ENCODE results near the gene MCL1.

The MCL1 gene

GRCh38 chr1:150561974-150562445, 17.4 kb downstream of the MCL1 start:
- CTCF ChIA-PET = interaction anchor here (0.6 to 5.1 kb wide), 12 partner anchors 8 to 1918 kb away, joined by 3 to 62 read pairs (median 9); partner anchors contain the start of genes CTSK, MCL1 and MINDY1
- no peaks in the 10 kb centered on the region for H3K9me3 ChIP-seq (ENCODE audit: control insufficient read depth, insufficient read depth, low read depth, low read length)
- peak overlapping the region; percentile 96 for H3K27ac ChIP-seq (ENCODE audit: extremely low read depth, low read depth, low read length)
- POLR2A ChIA-PET = interaction anchor here (0.7 to 8.8 kb wide), 10 partner anchors 12 to 266 kb away, joined by 3 to 272 read pairs (median 4); partner anchors contain the start of genes ADAMTSL4, ENSA, GOLPH3L and MCL1
- H3K4me1 ChIP-seq (ENCODE audit: control insufficient read depth, insufficient read depth, low read length) = peaks cover 21% of the 10 kb centered on the region
- peak overlapping the region; percentile 56 for H3K4me3 ChIP-seq (ENCODE audit: low read depth, low read length)
- no peaks in the 10 kb centered on the region for H3K36me3 ChIP-seq (ENCODE audit: control insufficient read depth in 2 of 2, insufficient read depth in 1 of 2, low read length in 2 of 2)
- TF ChIP-seq WT1 (tag by site-specific recombination; IDR thresholded peaks at IDR 0.05) (0 out of 2 replicates have a peak, but pooled peaks have one; percentile 36), ZIC2 (tag by site-specific recombination; IDR thresholded peaks at IDR 0.05) (peak; percentile 81; the same call in 1 of the 2 replicates), ZNF529 (tag by site-specific recombination; IDR thresholded peaks at IDR 0.05; ENCODE audit: insufficient replicate concordance) (no peak), ZNF776 (tag by site-specific recombination; IDR thresholded peaks at IDR 0.05; ENCODE audit: borderline replicate concordance) (no peak), ZBTB17 (tag by site-specific recombination; IDR thresholded peaks at IDR 0.05) (peak; percentile 58; the same call in 1 of the 2 replicates), REPIN1 (tag by site-specific recombination; IDR thresholded peaks at IDR 0.05; ENCODE audit: low read depth) (no peak), ZSCAN30 (tag by site-specific recombination; IDR thresholded peaks at IDR 0.05) (peak; percentile 24; the same call in 1 of the 2 replicates), ZNF341 (tag by site-specific recombination; IDR thresholded peaks at IDR 0.05; ENCODE audit: low read depth) (peak; percentile 97), PRDM1 (tag by site-specific recombination; IDR thresholded peaks at IDR 0.05) (no peak), ZNF518A (tag by site-specific recombination; conservative IDR thresholded peaks at IDR 0.05; ENCODE audit: low read depth) (no peak), GLIS1 (tag by site-specific recombination; IDR thresholded peaks at IDR 0.05) (peak; percentile 97), ZNF248 (tag by site-specific recombination; IDR thresholded peaks at IDR 0.05) (no peak), ZNF214 (tag by site-specific recombination; IDR thresholded peaks at IDR 0.05; ENCODE audit: borderline replicate concordance) (no peak), KLF8 (tag by site-specific recombination; IDR thresholded peaks at IDR 0.05) (peak; percentile 82), ZNF621 (tag by site-specific recombination; IDR thresholded peaks at IDR 0.05) (no peak), ZNF571 (tag by site-specific recombination; IDR thresholded peaks at IDR 0.05) (no peak), ZNF692 (tag by site-specific recombination; IDR thresholded peaks at IDR 0.05) (0 out of 2 replicates have a peak, but pooled peaks have one; percentile 49), ZNF707 (tag by site-specific recombination; IDR thresholded peaks at IDR 0.05) (no peak), FEZF1 (tag by site-specific recombination; IDR thresholded peaks at IDR 0.05) (no peak), GLIS2 (tag by site-specific recombination; IDR thresholded peaks at IDR 0.05) (peak; percentile 99), ZNF830 (tag by site-specific recombination; IDR thresholded peaks at IDR 0.05; ENCODE audit: low read depth) (no peak), KLF7 (tag by site-specific recombination; IDR thresholded peaks at IDR 0.05; ENCODE audit: borderline replicate concordance) (peak; percentile 88; the same call in 1 of the 2 replicates), ZNF169 (tag by site-specific recombination; IDR thresholded peaks at IDR 0.05) (no peak), KLF16 (tag by site-specific recombination; IDR thresholded peaks at IDR 0.05) (peak; percentile 76), KLF1 (tag by site-specific recombination; IDR thresholded peaks at IDR 0.05) (peak; percentile 98)
- TF ChIP-seq, protein P1, sequence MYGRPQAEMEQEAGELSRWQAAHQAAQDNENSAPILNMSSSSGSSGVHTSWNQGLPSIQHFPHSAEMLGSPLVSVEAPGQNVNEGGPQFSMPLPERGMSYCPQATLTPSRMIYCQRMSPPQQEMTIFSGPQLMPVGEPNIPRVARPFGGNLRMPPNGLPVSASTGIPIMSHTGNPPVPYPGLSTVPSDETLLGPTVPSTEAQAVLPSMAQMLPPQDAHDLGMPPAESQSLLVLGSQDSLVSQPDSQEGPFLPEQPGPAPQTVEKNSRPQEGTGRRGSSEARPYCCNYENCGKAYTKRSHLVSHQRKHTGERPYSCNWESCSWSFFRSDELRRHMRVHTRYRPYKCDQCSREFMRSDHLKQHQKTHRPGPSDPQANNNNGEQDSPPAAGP (tag by site-specific recombination; IDR thresholded peaks at IDR 0.05) = peak; percentile 31; the same call in 1 of the 2 replicates
- TF ChIP-seq, protein P2, sequence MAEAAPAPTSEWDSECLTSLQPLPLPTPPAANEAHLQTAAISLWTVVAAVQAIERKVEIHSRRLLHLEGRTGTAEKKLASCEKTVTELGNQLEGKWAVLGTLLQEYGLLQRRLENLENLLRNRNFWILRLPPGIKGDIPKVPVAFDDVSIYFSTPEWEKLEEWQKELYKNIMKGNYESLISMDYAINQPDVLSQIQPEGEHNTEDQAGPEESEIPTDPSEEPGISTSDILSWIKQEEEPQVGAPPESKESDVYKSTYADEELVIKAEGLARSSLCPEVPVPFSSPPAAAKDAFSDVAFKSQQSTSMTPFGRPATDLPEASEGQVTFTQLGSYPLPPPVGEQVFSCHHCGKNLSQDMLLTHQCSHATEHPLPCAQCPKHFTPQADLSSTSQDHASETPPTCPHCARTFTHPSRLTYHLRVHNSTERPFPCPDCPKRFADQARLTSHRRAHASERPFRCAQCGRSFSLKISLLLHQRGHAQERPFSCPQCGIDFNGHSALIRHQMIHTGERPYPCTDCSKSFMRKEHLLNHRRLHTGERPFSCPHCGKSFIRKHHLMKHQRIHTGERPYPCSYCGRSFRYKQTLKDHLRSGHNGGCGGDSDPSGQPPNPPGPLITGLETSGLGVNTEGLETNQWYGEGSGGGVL (tag by site-specific recombination; IDR thresholded peaks at IDR 0.05) = peak; percentile 62; the same call in 1 of the 2 replicates
- TF ChIP-seq, protein P3, sequence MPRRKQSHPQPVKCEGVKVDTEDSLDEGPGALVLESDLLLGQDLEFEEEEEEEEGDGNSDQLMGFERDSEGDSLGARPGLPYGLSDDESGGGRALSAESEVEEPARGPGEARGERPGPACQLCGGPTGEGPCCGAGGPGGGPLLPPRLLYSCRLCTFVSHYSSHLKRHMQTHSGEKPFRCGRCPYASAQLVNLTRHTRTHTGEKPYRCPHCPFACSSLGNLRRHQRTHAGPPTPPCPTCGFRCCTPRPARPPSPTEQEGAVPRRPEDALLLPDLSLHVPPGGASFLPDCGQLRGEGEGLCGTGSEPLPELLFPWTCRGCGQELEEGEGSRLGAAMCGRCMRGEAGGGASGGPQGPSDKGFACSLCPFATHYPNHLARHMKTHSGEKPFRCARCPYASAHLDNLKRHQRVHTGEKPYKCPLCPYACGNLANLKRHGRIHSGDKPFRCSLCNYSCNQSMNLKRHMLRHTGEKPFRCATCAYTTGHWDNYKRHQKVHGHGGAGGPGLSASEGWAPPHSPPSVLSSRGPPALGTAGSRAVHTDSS (tag by site-specific recombination; IDR thresholded peaks at IDR 0.05) = no peak

All from HEK293 (cell line).